GM23338 (cell line): ENCODE data around the gene AXIN1. TPM values are rescaled to one million over a fixed set of nuclear protein-coding genes. Genes with fewer than 3 reads are reported as not detected.

Experiments used
- ATAC-seq: fragments of 200-7000 bp; cut with Tn5 transposase; 3 replicates; pipeline ENCODE4 v1.9.1; 2020
- DNase-seq: peaks from one replicate; pipeline ENCODE4 v3.0.0-alpha.2; 2015; ENCODE audit warnings: low spot score
- H2AFZ ChIP-seq: fragments of 200-600 bp; sonication (generic); 2 replicates; pipeline ENCODE4 v1.8.0; 2016; ENCODE audit warnings: antibody characterized with exemption, mild to moderate bottlenecking, moderate library complexity
- H3F3A ChIP-seq: fragments of 200-600 bp; sonication (generic); replicated peaks from 2 replicates; pipeline ENCODE4 v1.8.0; 2017; ENCODE audit warnings: antibody characterized with exemption, mixed run types, low read depth
- H3K27ac ChIP-seq: fragments of 200-600 bp; sonication (generic); 2 replicates; pipeline ENCODE4 v1.6.1; 2016; ENCODE audit warnings: low read depth
- H3K27me3 ChIP-seq: fragments of 200-600 bp; sonication (generic); 2 replicates; pipeline ENCODE4 v1.8.0; 2016; ENCODE audit warnings: mild to moderate bottlenecking, mixed run types, moderate library complexity; ENCODE audit not compliant: insufficient read depth
- H3K36me3 ChIP-seq: fragments of 200-600 bp; sonication (generic); 2 replicates; pipeline ENCODE4 v1.8.0; 2016; ENCODE audit warnings: mild to moderate bottlenecking; ENCODE audit not compliant: insufficient read depth
- H3K4me1 ChIP-seq: fragments of 200-600 bp; sonication (generic); 2 replicates; pipeline ENCODE4 v1.8.0; 2016; ENCODE audit warnings: mild to moderate bottlenecking, moderate library complexity; ENCODE audit not compliant: insufficient read depth
- H3K4me2 ChIP-seq: fragments of 200-600 bp; sonication (generic); 2 replicates; pipeline ENCODE4 v1.7.1; 2017; ENCODE audit warnings: mixed run types
- H3K4me3 ChIP-seq: fragments of 200-600 bp; sonication (generic); 2 replicates; pipeline ENCODE4 v1.6.1; 2016; ENCODE audit warnings: mixed run types
- H3K79me2 ChIP-seq: fragments of 200-600 bp; sonication (generic); replicated peaks from 2 replicates; pipeline ENCODE4 v1.8.0; 2017; ENCODE audit warnings: mild to moderate bottlenecking; ENCODE audit not compliant: insufficient read depth
- H3K9me2 ChIP-seq: fragments of 200-600 bp; sonication (generic); 2 replicates; pipeline ENCODE4 v1.8.0; 2017; ENCODE audit not compliant: insufficient read depth
- H4K20me1 ChIP-seq: fragments of 200-600 bp; sonication (generic); replicated peaks from 2 replicates; pipeline ENCODE4 v1.8.0; 2017; ENCODE audit warnings: mild to moderate bottlenecking; ENCODE audit not compliant: insufficient read depth
- H3K27ac Mint-ChIP-seq: 2 replicates; pipeline ENCODE4 v1.8.0; 2020; ENCODE audit warnings: inconsistent platforms, mild to moderate bottlenecking, moderate library complexity, mixed read lengths
- H3K27me3 Mint-ChIP-seq: 3 replicates; pipeline ENCODE4 v1.8.0; 2022; ENCODE audit warnings: low read depth, mild to moderate bottlenecking, moderate library complexity, mixed read lengths, inconsistent platforms; ENCODE audit not compliant: insufficient read depth, poor library complexity
- H3K36me3 Mint-ChIP-seq: 3 replicates; pipeline ENCODE4 v1.8.0; 2021; ENCODE audit warnings: low read depth, mild to moderate bottlenecking, inconsistent platforms, moderate library complexity, mixed read lengths
- H3K4me1 Mint-ChIP-seq: 3 replicates; pipeline ENCODE4 v1.8.0; 2020; ENCODE audit warnings: mild to moderate bottlenecking, inconsistent platforms, mixed read lengths
- H3K4me3 Mint-ChIP-seq: 3 replicates; pipeline ENCODE4 v1.8.0; 2021; ENCODE audit warnings: moderate library complexity, mild to moderate bottlenecking, inconsistent platforms, mixed read lengths
- H3K9me3 Mint-ChIP-seq: 3 replicates; pipeline ENCODE4 v1.8.0; 2020; ENCODE audit warnings: moderate library complexity, mild to moderate bottlenecking, inconsistent platforms, mixed read lengths
- CREB1 ChIP-seq: fragments of 250-450 bp; sonication (Bioruptor Pico); IDR thresholded peaks from 2 replicates; pipeline ENCODE4 v1.5.0; 2020; ENCODE audit warnings: low read depth, mild to moderate bottlenecking, moderate library complexity
- CTCF ChIP-seq, 2 experiments: fragments of 200-600 bp in 1 of 2; sonication (generic) in 1 of 2; conservative IDR thresholded peaks; 2 replicates each; pipeline versions ENCODE4 v1.5.1 to v1.6.1; 2016 to 2017; ENCODE audit warnings: antibody characterized with exemption in 2 of 2, low read depth in 2 of 2, mild to moderate bottlenecking in 2 of 2, moderate library complexity in 1 of 2
- ETS1 ChIP-seq: IDR thresholded peaks from 2 replicates; pipeline ENCODE4 v1.6.1; 2016; ENCODE audit warnings: antibody characterized with exemption
- EZH2phosphoT487 ChIP-seq: fragments of 200-600 bp; sonication (generic); IDR thresholded peaks from one replicate; pipeline ENCODE4 v1.8.1; 2018; ENCODE audit warnings: antibody characterized with exemption; ENCODE audit not compliant: unreplicated experiment
- JUNB ChIP-seq: IDR thresholded peaks from one replicate; pipeline ENCODE4 v1.6.1; 2016; ENCODE audit warnings: antibody characterized with exemption; ENCODE audit not compliant: unreplicated experiment
- NANOG ChIP-seq: IDR thresholded peaks from 2 replicates; pipeline ENCODE4 v1.6.1; 2016; ENCODE audit warnings: antibody characterized with exemption, borderline replicate concordance
- POLR2AphosphoS5 ChIP-seq: IDR thresholded peaks from 2 replicates; pipeline ENCODE4 v1.6.1; 2016; ENCODE audit warnings: antibody characterized with exemption, low read depth
- STAT1 ChIP-seq: IDR thresholded peaks from one replicate; pipeline ENCODE4 v1.6.1; 2016; ENCODE audit warnings: antibody characterized with exemption; ENCODE audit not compliant: unreplicated experiment
- ZNF114 ChIP-seq: fragments of 250-450 bp; sonication (Bioruptor Pico); IDR thresholded peaks from 2 replicates; pipeline ENCODE4 v1.5.0; 2020; ENCODE audit warnings: mild to moderate bottlenecking, moderate library complexity
- ZNF331 ChIP-seq: fragments of 250-450 bp; sonication (Bioruptor Pico); IDR thresholded peaks from 2 replicates; pipeline ENCODE4 v1.5.0; 2020; ENCODE audit warnings: low read depth, mild to moderate bottlenecking, moderate library complexity
- polyA plus RNA-seq: library from polyadenylated mRNA; unstranded; fragments of >200 nt; fragmentation: Nextera tagmentation; extraction: Ambion mirVana; gene quantifications from 2 replicates; pipeline ENCODE4 v1.2.1, GENCODE V29; 2016
- total RNA-seq: library from RNA; depleted of rRNA; stranded (reverse); fragments of >200 nt; shearing (Covaris generic); gene quantifications from 2 replicates; pipeline ENCODE4 v1.2.3, GENCODE V29; 2014

Gene AXIN1
- total and polyA plus RNA-seq, 2 experiments from 2014 or later, result 14.3 to 54.5 TPM

- TF ChIP-seq CTCF (conservative IDR thresholded peaks at IDR 0.05; ENCODE audit: low read depth in 2 of 2) (no peak), CREB1 (no peak), EZH2phosphoT487 (no peak)
Observed at GRCh38 chr16:320206-320605, 32.3 kb downstream of the AXIN1 start (continued).

GRCh38 chr16:318628-319027 lies 33.9 kb downstream of the AXIN1 start:
- Mint-ChIP-seq H3K9me3 (no peaks in the 10 kb centered on the region), H3K36me3 (peaks cover 23% of the 10 kb centered on the region; the same call in 2 of the 3 replicates), H3K27me3 (peaks cover 7% of the 10 kb centered on the region), H3K27ac (peak overlapping the region; percentile 72), H3K4me3 (no peak overlapping the region), H3K4me1 (peaks cover 23% of the 10 kb centered on the region)
- no peaks in the 10 kb centered on the region for H3K36me3 ChIP-seq
- H3K27me3 ChIP-seq, result no peaks in the 10 kb centered on the region
- DNase-seq (peak; percentile 90), ATAC-seq (peak; percentile 97)
- H3K27ac ChIP-seq, result 0 out of 2 replicates have a peak overlapping the region, but pooled peaks have one; percentile 72
- H3K79me2 ChIP-seq, result peaks cover 85% of the 10 kb centered on the region
- H3F3A ChIP-seq, result peaks cover 5% of the 10 kb centered on the region
- H4K20me1 ChIP-seq, result peaks cover 56% of the 10 kb centered on the region; the same call in 1 of the 2 replicates
- 0 out of 2 replicates have a peak overlapping the region, but pooled peaks have one; percentile 31 for H3K4me2 ChIP-seq
- H3K4me3 ChIP-seq, result no peak overlapping the region
- TF ChIP-seq JUNB (no peak), ZNF114 (CRISPR knock-in tag) (no peak), ETS1 (no peak), STAT1 (no peak), CTCF (conservative IDR thresholded peaks at IDR 0.05; ENCODE audit: low read depth in 2 of 2) (peak; percentile 65 to 84)
- no peak overlapping the region for H2AFZ ChIP-seq
- peaks cover 3% of the 10 kb centered on the region; the same call in 1 of the 2 replicates for H3K4me1 ChIP-seq
- no peaks in the 10 kb centered on the region for H3K9me2 ChIP-seq

- Histone ChIP-seq H3K4me3 (no peak overlapping the region), H4K20me1 (peaks cover 50% of the 10 kb centered on the region; the same call in 1 of the 2 replicates), H2AFZ (no peak overlapping the region), H3K4me2 (no peak overlapping the region), H3K79me2 (peaks cover 80% of the 10 kb centered on the region), H3K9me2 (no peaks in the 10 kb centered on the region), H3F3A (peaks cover 5% of the 10 kb centered on the region), H3K4me1 (peaks cover 3% of the 10 kb centered on the region; the same call in 1 of the 2 replicates), H3K27me3 (no peaks in the 10 kb centered on the region), H3K36me3 (no peaks in the 10 kb centered on the region), H3K27ac (no peak overlapping the region)
- H3K36me3 Mint-ChIP-seq, result peaks cover 26% of the 10 kb centered on the region
- H3K27ac Mint-ChIP-seq, result no peak overlapping the region
- DNase-seq, result no peak
- H3K27me3 Mint-ChIP-seq, result peaks cover 7% of the 10 kb centered on the region
- no peak overlapping the region for H3K4me3 Mint-ChIP-seq
- peaks cover 23% of the 10 kb centered on the region for H3K4me1 Mint-ChIP-seq
- H3K9me3 Mint-ChIP-seq, result no peaks in the 10 kb centered on the region
- no peak for ATAC-seq
- TF ChIP-seq EZH2phosphoT487 (no peak), NANOG (no peak), ZNF331 (CRISPR knock-in tag) (no peak), STAT1 (no peak), POLR2AphosphoS5 (no peak), CTCF (conservative IDR thresholded peaks at IDR 0.05; ENCODE audit: low read depth in 2 of 2) (no peak), CREB1 (no peak), JUNB (no peak)
Observed at GRCh38 chr16:317583-317982, 34.9 kb downstream of the AXIN1 start.
